Mesothelial cell of epicardium (in vitro differentiated cells): ENCODE measurements around the gene CACNA2D3. TPM values are rescaled to one million over a fixed set of nuclear protein-coding genes. Genes with fewer than 3 reads are reported as not detected.

Experiments
- DNase-seq, 2 experiments: peaks; one replicate each; pipeline ENCODE4 v3.0.0; 2021; ENCODE audit warnings: low spot score in 2 of 2; ENCODE audit not compliant: unreplicated experiment in 2 of 2
- H3K27ac Mint-ChIP-seq: 2 replicates; pipeline ENCODE4 v1.8.0; 2021; ENCODE audit warnings: mixed read lengths
- H3K27me3 Mint-ChIP-seq: 2 replicates; pipeline ENCODE4 v1.8.0; 2021; ENCODE audit warnings: low read depth, mixed read lengths
- H3K36me3 Mint-ChIP-seq: 2 replicates; pipeline ENCODE4 v1.8.0; 2021; ENCODE audit warnings: mixed read lengths
- H3K4me1 Mint-ChIP-seq: 2 replicates; pipeline ENCODE4 v1.8.0; 2021; ENCODE audit warnings: mixed read lengths
- H3K4me3 Mint-ChIP-seq: 2 replicates; pipeline ENCODE4 v1.8.0; 2021; ENCODE audit warnings: mild to moderate bottlenecking, moderate library complexity, mixed read lengths
- H3K9me3 Mint-ChIP-seq: 2 replicates; pipeline ENCODE4 v1.8.0; 2021; ENCODE audit warnings: mixed read lengths
- CTCF ChIP-seq: fragments of 200-600 bp; sonication (generic); IDR thresholded peaks from one replicate; pipeline ENCODE4 v1.5.0; 2021; ENCODE audit warnings: antibody characterized with exemption; ENCODE audit not compliant: unreplicated experiment
- total RNA-seq: library from RNA; stranded (reverse); gene quantifications from 3 replicates; pipeline ENCODE4 v1.2.1, GENCODE V29; 2021

The CACNA2D3 gene
- total RNA-seq, 1 donor from 2014 or later = 2.3 TPM

- Mint-ChIP-seq H3K4me1 (peaks cover 3% of the 10 kb centered on the region), H3K4me3 (no peak overlapping the region), H3K9me3 (no peaks in the 10 kb centered on the region), H3K27ac (no peak overlapping the region), H3K36me3 (no peaks in the 10 kb centered on the region), H3K27me3 (peaks cover 24% of the 10 kb centered on the region)
- no peak for DNase-seq
- no peak for TF ChIP-seq CTCF
Observed at GRCh38 chr3:54619531-54619930, 497.2 kb downstream of the CACNA2D3 start.

GRCh38 chr3:54621184-54621583 lies 498.8 kb downstream of the CACNA2D3 start:
- H3K9me3 Mint-ChIP-seq = no peaks in the 10 kb centered on the region
- no peak overlapping the region for H3K4me3 Mint-ChIP-seq
- no peaks in the 10 kb centered on the region for H3K36me3 Mint-ChIP-seq
- DNase-seq = no peak
- H3K27me3 Mint-ChIP-seq = peaks cover 18% of the 10 kb centered on the region
- peaks cover 3% of the 10 kb centered on the region for H3K4me1 Mint-ChIP-seq
- TF ChIP-seq CTCF = no peak
- no peak overlapping the region for H3K27ac Mint-ChIP-seq

GRCh38 chr3:54622678-54623077 lies 500.3 kb downstream of the CACNA2D3 start:
- Mint-ChIP-seq H3K4me3 (no peak overlapping the region), H3K27ac (no peak overlapping the region), H3K27me3 (peaks cover 16% of the 10 kb centered on the region), H3K9me3 (no peaks in the 10 kb centered on the region), H3K36me3 (no peaks in the 10 kb centered on the region), H3K4me1 (peaks cover 3% of the 10 kb centered on the region)
- TF ChIP-seq CTCF = no peak
- no peak for DNase-seq

GRCh38 chr3:54625805-54626787 lies 503.7 kb downstream of the CACNA2D3 start:
- Mint-ChIP-seq H3K4me3 (no peak overlapping the region), H3K9me3 (peaks cover 3% of the 10 kb centered on the region), H3K27ac (no peak overlapping the region), H3K36me3 (no peaks in the 10 kb centered on the region), H3K27me3 (peaks cover 21% of the 10 kb centered on the region), H3K4me1 (peaks cover 3% of the 10 kb centered on the region)
- no peak for DNase-seq
- no peak for TF ChIP-seq CTCF

- Mint-ChIP-seq H3K27me3 (peaks cover 18% of the 10 kb centered on the region), H3K4me1 (peaks cover 9% of the 10 kb centered on the region), H3K9me3 (peaks cover 3% of the 10 kb centered on the region), H3K4me3 (no peak overlapping the region), H3K27ac (no peak overlapping the region), H3K36me3 (no peaks in the 10 kb centered on the region)
- no peak for TF ChIP-seq CTCF
- DNase-seq = no peak
Observed at GRCh38 chr3:54628888-54629441, 506.6 kb downstream of the CACNA2D3 start.
